ENCODE measurements around the gene CCDC188. TPM values are rescaled to one million over a fixed set of nuclear protein-coding genes. Genes with fewer than 3 reads are reported as not detected.

The CCDC188 gene
- total and polyA plus RNA-seq, 12 donors: 0.30 to 19.0 (median 0.77) TPM; not detected in 2

GRCh38 chr22:20139391-20140106 is 11.3 kb downstream of the CCDC188 start:
- no peak overlapping the region for H3K27ac ChIP-seq
- H3K4me3 ChIP-seq: no peak overlapping the region
- no peak for TF ChIP-seq CTCF (IDR thresholded peaks at IDR 0.05)
- DNase-seq: no peak
- intact Hi-C loops (cut with DNase I): no loop called here
- H3K9me3 ChIP-seq (replicated peaks in 1 of 3): no peaks in the 10 kb centered on the region
- H3K4me1 ChIP-seq (replicated peaks in 1 of 2): peaks cover 8 to 39% of the 10 kb centered on the region in 2 donors
- 90 to 95% (median 92%) methylated on average over 19 to 36 of the region's 36 CpGs for WGBS, 4 donors
- no peaks in the 10 kb centered on the region for H3K27me3 ChIP-seq
- H3K36me3 ChIP-seq (replicated peaks in 1 of 2): peaks cover 0 to 5% of the 10 kb centered on the region in 2 donors

GRCh38 chr22:20138868-20139267 is 12.0 kb downstream of the CCDC188 start:
- Histone ChIP-seq H3K27me3 (no peaks in the 10 kb centered on the region), H3K4me1 (replicated peaks in 1 of 2) (peaks cover 8 to 40% of the 10 kb centered on the region in 2 donors), H3K36me3 (replicated peaks in 1 of 2) (peaks cover 0 to 5% of the 10 kb centered on the region in 2 donors), H3K9me3 (replicated peaks in 1 of 3) (no peaks in the 10 kb centered on the region), H3K27ac (no peak overlapping the region), H3K4me3 (no peak overlapping the region)
- DNase-seq: no peak
- TF ChIP-seq POLR2A (IDR thresholded peaks at IDR 0.05) (no peak), CTCF (IDR thresholded peaks at IDR 0.05) (no peak)
- 68 to 88% (median 83%) methylated on average over 5 to 16 of the region's 16 CpGs for WGBS, 4 donors
- intact Hi-C loops (cut with DNase I): no loop called here

- no peak overlapping the region for H3K27ac ChIP-seq
Measured at GRCh38 chr22:20138417-20138738, 12.5 kb downstream of the CCDC188 start.

More at GRCh38 chr22:20138417-20138738, 12.5 kb downstream of the CCDC188 start:
- no peaks in the 10 kb centered on the region for H3K9me3 ChIP-seq (replicated peaks in 1 of 3)
- peaks cover 8 to 40% of the 10 kb centered on the region in 2 donors for H3K4me1 ChIP-seq (replicated peaks in 1 of 2)
- peaks cover 0 to 5% of the 10 kb centered on the region in 2 donors for H3K36me3 ChIP-seq (replicated peaks in 1 of 2)
- H3K4me3 ChIP-seq: no peak overlapping the region
- intact Hi-C loops (cut with DNase I): no loop called here
- H3K27me3 ChIP-seq: no peaks in the 10 kb centered on the region
- DNase-seq: no peak
- no peak for TF ChIP-seq CTCF (IDR thresholded peaks at IDR 0.05)
- TF ChIP-seq POLR2A (IDR thresholded peaks at IDR 0.05): no peak
- 53 to 68% (median 64%) methylated on average over 4 of the region's 4 CpGs for WGBS, 4 donors

Data from adrenal gland (tissue), 12 donors.